ENCODE data around the gene TNIP1. TPM values are rescaled to one million over a fixed set of nuclear protein-coding genes. Genes with fewer than 3 reads are reported as not detected.

The TNIP1 gene
- total RNA-seq, 2 experiments from 2014 or later, result 51.4 to 77.5 TPM

DNA sequence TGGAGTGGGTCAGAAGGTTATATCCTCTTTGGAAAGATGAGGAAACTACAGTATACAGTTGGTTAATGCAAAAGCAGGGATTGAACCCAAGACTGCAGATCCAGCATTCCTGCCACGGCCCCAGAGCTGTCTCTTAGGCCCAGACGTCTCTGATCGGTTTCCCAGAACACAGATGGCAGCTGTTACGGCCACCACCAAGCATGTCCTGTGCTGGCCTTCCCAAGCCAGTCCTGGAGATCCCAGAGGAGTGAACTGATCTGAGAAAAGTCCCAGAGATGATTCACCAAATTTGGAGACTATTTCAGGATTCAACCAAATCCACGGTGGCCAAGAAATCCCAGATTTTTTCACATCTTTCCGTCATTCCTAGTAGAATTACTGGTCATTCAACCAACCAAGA lies 20.1 kb downstream of the TNIP1 start:
- H3K9me3 ChIP-seq (ENCODE audit: low read length), result no peaks in the 10 kb centered on the region
- ChIA-PET POLR2A (interaction anchor here (0.7 kb wide), 1 partner anchor 20 kb away, joined by 3 read pairs; no protein-coding TSS in a partner anchor), CTCF (ENCODE audit: unreplicated experiment) (interaction anchor here (1.0 to 1.4 kb wide), 3 partner anchors 9 to 30 kb away, joined by 3 to 4 read pairs (median 3); no protein-coding TSS in a partner anchor)
- no peak for DNase-seq (ENCODE audit: low spot score)
- no peaks in the 10 kb centered on the region for H3K9me2 ChIP-seq (ENCODE audit: insufficient read depth, low read length)
- H4K20me1 ChIP-seq (ENCODE audit: insufficient read depth, low read length), result no peaks in the 10 kb centered on the region
- H3K27ac ChIP-seq (ENCODE audit: low read depth, low read length, poor library complexity, severe bottlenecking), result no peak overlapping the region
- no TSS peak for BruUV-seq (replicated peaks)
- TF ChIP-seq, protein P1, sequence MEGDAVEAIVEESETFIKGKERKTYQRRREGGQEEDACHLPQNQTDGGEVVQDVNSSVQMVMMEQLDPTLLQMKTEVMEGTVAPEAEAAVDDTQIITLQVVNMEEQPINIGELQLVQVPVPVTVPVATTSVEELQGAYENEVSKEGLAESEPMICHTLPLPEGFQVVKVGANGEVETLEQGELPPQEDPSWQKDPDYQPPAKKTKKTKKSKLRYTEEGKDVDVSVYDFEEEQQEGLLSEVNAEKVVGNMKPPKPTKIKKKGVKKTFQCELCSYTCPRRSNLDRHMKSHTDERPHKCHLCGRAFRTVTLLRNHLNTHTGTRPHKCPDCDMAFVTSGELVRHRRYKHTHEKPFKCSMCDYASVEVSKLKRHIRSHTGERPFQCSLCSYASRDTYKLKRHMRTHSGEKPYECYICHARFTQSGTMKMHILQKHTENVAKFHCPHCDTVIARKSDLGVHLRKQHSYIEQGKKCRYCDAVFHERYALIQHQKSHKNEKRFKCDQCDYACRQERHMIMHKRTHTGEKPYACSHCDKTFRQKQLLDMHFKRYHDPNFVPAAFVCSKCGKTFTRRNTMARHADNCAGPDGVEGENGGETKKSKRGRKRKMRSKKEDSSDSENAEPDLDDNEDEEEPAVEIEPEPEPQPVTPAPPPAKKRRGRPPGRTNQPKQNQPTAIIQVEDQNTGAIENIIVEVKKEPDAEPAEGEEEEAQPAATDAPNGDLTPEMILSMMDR (conservative IDR thresholded peaks at IDR 0.05; ENCODE audit: low read length), result no peak
- peaks cover 24% of the 10 kb centered on the region for H3K4me1 ChIP-seq (ENCODE audit: insufficient read depth, low read length, poor library complexity, severe bottlenecking)
- peaks cover 6% of the 10 kb centered on the region; the same call in 1 of the 2 replicates for H3K79me2 ChIP-seq (ENCODE audit: insufficient read depth, low read depth, low read length)
- intact Hi-C loops (cut with micrococcal nuclease; ENCODE audit: unreplicated experiment), result no loop called here
- H3K4me3 ChIP-seq (ENCODE audit: low read depth, low read length, poor library complexity, severe bottlenecking), result no peak overlapping the region
- H2AFZ ChIP-seq (ENCODE audit: low read length), result no peak overlapping the region
- peaks cover 73% of the 10 kb centered on the region for H3K36me3 ChIP-seq (ENCODE audit: insufficient read depth, low read length)
- H3K4me2 ChIP-seq (ENCODE audit: low read length), result peak overlapping the region; percentile 48; the same call in 1 of the 2 replicates

DNA sequence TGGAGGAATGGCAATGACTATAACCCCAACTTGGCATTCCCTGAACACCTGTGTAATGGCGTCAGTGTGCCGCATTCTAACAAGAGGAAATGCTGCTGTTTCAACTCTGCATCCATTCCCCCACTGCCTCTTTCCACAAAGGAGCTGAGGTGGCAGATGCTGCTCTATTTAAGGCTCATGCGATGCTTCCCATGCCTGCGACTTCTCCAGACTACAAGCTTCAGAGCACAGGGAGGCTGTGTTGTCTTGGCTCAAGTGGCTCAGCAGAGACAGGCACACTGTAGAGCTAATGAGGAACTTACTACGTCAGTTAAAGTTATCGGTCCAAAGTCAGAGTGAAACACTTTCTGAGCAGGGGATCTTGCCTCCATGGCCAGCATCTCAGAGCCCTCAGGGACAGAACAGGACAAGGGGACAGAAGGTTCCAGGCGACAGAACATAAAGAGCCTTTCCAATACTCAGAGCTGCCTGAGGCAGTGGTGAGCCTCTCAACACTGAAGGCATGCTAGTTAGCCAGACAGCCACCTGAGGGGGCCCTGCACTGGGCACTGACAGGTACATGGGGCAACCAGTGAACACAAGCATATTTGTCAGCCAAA lies 21.8 kb downstream of the TNIP1 start:
- Histone ChIP-seq H3K36me3 (ENCODE audit: insufficient read depth, low read length) (peaks cover 79% of the 10 kb centered on the region), H3K27ac (ENCODE audit: low read depth, low read length, poor library complexity, severe bottlenecking) (no peak overlapping the region), H3K4me3 (ENCODE audit: low read depth, low read length, poor library complexity, severe bottlenecking) (no peak overlapping the region), H3K4me2 (ENCODE audit: low read length) (peak overlapping the region; percentile 29; the same call in 1 of the 2 replicates), H3K79me2 (ENCODE audit: insufficient read depth, low read depth, low read length) (no peaks in the 10 kb centered on the region), H4K20me1 (ENCODE audit: insufficient read depth, low read length) (no peaks in the 10 kb centered on the region), H3K4me1 (ENCODE audit: insufficient read depth, low read length, poor library complexity, severe bottlenecking) (peaks cover 24% of the 10 kb centered on the region), H3K9me3 (ENCODE audit: low read length) (no peaks in the 10 kb centered on the region), H3K9me2 (ENCODE audit: insufficient read depth, low read length) (no peaks in the 10 kb centered on the region), H2AFZ (ENCODE audit: low read length) (no peak overlapping the region)
- ChIA-PET CTCF (ENCODE audit: unreplicated experiment) (interaction anchor here (0.6 kb wide), 1 partner anchor 18 kb away, joined by 3 read pairs; no protein-coding TSS in a partner anchor), POLR2A (interaction anchor here (0.5 kb wide), 1 partner anchor 166 kb away, joined by 5 read pairs; no protein-coding TSS in a partner anchor)
- no peak for TF ChIP-seq EZH2phosphoT487 (IDR thresholded peaks at IDR 0.05; ENCODE audit: borderline replicate concordance, low read depth, low read length)
- TF ChIP-seq, protein P1 (conservative IDR thresholded peaks at IDR 0.05; ENCODE audit: low read length), result peak; percentile 58
- DNase-seq (ENCODE audit: low spot score), result peak; percentile 34
- no TSS peak for BruUV-seq (replicated peaks)
- intact Hi-C loops (cut with micrococcal nuclease; ENCODE audit: unreplicated experiment), result no loop called here

DNA sequence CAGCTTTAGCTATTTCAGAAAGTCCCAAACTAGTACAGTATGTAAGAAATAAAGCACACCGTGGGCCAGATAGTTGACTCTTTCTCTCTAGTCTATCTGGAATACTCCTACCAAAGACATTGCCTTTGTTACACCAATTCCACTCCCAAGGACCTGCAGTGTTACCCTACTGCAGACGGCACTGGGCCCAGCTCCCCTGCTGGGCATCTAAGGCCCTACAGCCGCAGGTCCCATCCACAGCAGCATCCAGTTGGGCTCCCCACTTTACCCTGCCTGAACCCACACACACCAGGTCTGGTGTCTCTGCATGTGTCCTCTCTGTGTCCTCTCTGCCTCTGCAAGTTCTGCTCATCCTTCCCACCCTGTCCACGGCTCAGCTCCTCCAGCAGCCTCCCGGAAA lies 22.5 kb downstream of the TNIP1 start:
- Histone ChIP-seq H3K27ac (ENCODE audit: low read depth, low read length, poor library complexity, severe bottlenecking) (no peak overlapping the region), H3K4me2 (ENCODE audit: low read length) (no peak overlapping the region), H2AFZ (ENCODE audit: low read length) (no peak overlapping the region), H3K4me3 (ENCODE audit: low read depth, low read length, poor library complexity, severe bottlenecking) (no peak overlapping the region), H3K9me3 (ENCODE audit: low read length) (no peaks in the 10 kb centered on the region), H3K79me2 (ENCODE audit: insufficient read depth, low read depth, low read length) (no peaks in the 10 kb centered on the region), H3K4me1 (ENCODE audit: insufficient read depth, low read length, poor library complexity, severe bottlenecking) (peaks cover 23% of the 10 kb centered on the region), H4K20me1 (ENCODE audit: insufficient read depth, low read length) (no peaks in the 10 kb centered on the region), H3K9me2 (ENCODE audit: insufficient read depth, low read length) (no peaks in the 10 kb centered on the region), H3K36me3 (ENCODE audit: insufficient read depth, low read length) (peaks cover 76% of the 10 kb centered on the region)
- TF ChIP-seq EZH2phosphoT487 (IDR thresholded peaks at IDR 0.05; ENCODE audit: borderline replicate concordance, low read depth, low read length), result no peak
- TF ChIP-seq, protein P1 (conservative IDR thresholded peaks at IDR 0.05; ENCODE audit: low read length), result no peak
- POLR2A ChIA-PET, result no interaction called here
- DNase-seq (ENCODE audit: low spot score), result no peak
- intact Hi-C loops (cut with micrococcal nuclease; ENCODE audit: unreplicated experiment), result no loop called here
- CTCF ChIA-PET (ENCODE audit: unreplicated experiment), result interaction anchor here (1.3 kb wide), 1 partner anchor 57 kb away, joined by 4 read pairs; no protein-coding TSS in a partner anchor
- no TSS peak for BruUV-seq (replicated peaks)
